Cardiac fibroblast (primary cell): ENCODE data around the gene KCNIP4.

Source experiments
- DNase-seq, 2 donors: peaks; one replicate each; pipeline versions ENCODE4 v3.0.0 to v3.0.0-alpha.2; 2010; ENCODE audit warnings: low read depth in 2 of 2
- H3K4me3 ChIP-seq, 2 donors: replicated peaks in 1 of 2; 1 replicate in 1 of 2; 2 replicates in 1 of 2; pipeline ENCODE4 v1.5.1; 2011; ENCODE audit warnings: low read depth in 2 of 2, low read length in 2 of 2, mild to moderate bottlenecking in 2 of 2, moderate library complexity in 1 of 2
- TF ChIP-seq, protein P1 (sequence below): IDR thresholded peaks from one replicate; pipeline ENCODE4 v1.5.1; 2011; ENCODE audit warnings: low read depth, mild to moderate bottlenecking, low read length, inconsistent platforms

KCNIP4 gene

DNA sequence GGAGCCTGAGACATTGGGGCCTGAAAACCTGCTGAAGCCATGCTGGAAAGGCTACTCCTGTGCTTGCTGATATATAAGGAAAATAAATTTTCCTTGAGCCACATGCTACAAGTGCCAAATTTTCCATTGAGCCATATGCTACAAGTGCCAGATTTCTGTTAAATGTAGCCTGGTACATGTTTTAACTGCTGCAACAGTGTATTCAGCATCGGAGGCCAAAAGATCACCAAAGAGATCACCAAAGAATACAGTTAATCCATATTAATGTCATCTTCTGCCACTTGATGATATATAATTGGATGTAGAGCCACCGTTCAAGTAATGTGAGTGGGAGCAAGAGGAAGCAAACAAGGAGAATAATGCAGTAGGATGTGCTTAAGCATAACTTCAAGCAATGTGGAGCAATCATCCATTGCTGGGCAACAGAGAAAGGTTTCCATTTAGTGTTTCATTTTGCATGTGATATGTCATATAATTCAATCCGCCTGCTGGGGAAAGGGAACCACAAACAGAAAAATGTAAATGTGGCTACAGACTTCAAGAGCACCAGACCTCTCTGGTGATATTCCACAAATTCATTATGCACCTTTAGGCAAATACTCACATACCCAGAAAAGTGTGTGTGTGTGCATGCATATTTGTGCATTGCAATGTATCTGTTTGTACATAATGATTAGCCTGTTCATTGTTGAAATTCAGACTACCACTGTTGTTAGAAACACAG is 295.9 kb downstream of the KCNIP4 start:
- H3K4me3 ChIP-seq = no peak overlapping the region
- TF ChIP-seq, protein P1, sequence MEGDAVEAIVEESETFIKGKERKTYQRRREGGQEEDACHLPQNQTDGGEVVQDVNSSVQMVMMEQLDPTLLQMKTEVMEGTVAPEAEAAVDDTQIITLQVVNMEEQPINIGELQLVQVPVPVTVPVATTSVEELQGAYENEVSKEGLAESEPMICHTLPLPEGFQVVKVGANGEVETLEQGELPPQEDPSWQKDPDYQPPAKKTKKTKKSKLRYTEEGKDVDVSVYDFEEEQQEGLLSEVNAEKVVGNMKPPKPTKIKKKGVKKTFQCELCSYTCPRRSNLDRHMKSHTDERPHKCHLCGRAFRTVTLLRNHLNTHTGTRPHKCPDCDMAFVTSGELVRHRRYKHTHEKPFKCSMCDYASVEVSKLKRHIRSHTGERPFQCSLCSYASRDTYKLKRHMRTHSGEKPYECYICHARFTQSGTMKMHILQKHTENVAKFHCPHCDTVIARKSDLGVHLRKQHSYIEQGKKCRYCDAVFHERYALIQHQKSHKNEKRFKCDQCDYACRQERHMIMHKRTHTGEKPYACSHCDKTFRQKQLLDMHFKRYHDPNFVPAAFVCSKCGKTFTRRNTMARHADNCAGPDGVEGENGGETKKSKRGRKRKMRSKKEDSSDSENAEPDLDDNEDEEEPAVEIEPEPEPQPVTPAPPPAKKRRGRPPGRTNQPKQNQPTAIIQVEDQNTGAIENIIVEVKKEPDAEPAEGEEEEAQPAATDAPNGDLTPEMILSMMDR = no peak
- no peak for DNase-seq

DNA sequence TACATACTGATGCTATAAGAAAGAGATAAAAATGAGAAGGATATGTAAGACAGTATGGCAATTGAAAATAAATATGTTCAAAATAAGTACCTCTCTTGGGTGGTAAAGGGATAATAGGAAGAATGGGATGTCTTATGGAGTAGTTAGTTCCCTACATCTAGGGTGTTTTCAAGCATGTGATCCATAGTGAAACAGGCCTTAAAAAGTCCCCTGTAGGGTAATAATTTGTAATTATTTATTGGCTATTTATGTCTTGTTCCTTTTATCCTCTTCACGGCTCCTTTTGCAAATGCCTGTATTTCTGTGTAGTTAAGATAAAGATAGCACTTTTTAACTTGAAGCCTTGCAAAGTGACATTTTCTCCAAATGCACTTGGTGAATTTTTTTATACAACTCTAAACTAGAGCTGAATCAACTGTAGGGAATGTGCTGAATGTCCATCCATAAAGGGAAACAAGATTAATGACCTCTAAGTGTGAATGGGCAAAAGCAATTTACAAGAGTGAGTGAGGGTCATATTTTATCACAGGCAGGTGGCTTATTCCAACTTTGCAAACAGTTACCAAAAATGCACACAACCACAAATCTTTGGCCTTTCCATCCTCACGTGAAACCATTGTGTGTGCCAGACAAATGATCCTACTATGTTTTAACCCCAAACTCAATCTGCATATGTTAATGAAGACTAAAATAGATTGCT is 299.0 kb downstream of the KCNIP4 start:
- DNase-seq = no peak
- no peak overlapping the region for H3K4me3 ChIP-seq
- TF ChIP-seq, protein P1 = no peak

DNA sequence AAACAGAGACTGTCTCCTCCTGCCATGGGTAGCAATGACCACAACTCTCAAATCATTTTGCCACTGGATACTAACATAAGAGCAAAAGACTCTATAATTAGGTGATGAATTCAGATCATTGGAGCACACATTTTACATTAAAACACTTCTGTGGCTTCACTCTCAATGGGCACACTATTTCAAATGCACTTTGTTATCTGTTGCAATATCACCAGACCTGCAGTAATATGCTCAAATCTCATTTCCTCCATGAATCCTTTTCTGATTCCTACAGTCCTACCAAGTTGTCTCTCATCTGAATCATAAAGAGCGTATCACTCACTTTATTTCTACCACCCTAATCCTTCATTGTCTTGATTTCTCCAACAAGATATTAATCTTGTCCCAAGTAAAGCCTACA is 302.8 kb downstream of the KCNIP4 start:
- TF ChIP-seq, protein P1 = no peak

DNA sequence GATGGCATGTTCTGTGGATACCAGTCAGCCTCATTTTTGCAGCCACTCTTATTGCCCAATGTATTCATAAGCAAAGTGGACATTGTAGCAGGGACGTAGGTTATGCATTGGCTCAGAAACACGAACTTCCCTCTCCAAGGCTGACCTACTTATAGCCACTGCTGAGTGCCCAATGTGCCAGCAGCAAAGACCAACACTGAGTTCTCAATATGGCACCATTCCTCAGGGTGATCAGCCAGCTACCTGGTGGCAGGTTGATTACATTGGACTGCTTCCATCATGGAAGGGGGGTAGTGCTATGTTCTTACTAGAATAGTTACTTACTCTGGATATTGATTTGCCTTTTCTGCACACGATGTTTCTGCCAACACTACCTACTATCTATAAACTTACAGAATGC is 306.9 kb downstream of the KCNIP4 start:
- no peak for DNase-seq
- H3K4me3 ChIP-seq = no peak overlapping the region
- TF ChIP-seq, protein P1 = no peak

More for the DNA sequence above, 302.8 kb downstream of the KCNIP4 start:
- H3K4me3 ChIP-seq = no peak overlapping the region
- no peak for DNase-seq

DNA sequence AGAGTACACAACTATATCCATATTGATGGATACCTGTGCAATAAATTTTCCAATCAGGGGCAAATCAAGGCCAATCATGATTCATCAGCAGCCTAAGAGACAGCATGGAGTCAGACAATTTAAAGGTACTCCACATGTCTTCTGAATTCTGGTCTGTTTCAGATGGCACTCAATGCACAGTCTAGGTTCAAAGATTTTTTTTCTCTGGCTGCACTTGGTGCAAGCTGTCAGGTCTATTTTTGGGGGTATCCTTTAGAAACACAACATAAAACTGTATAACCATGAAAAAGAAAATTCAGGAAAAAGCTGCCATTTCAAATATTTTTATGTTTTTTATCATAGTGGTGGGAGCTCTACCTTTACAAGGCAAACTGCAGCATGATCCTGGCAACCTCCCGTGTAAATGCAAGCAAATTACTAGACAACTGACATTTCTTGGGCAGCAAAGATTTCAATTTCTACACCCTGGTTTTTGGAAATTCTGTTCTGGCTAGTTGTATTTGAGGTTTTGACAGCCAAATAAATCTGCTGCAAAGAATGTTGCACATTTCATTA is 310.3 kb downstream of the KCNIP4 start:
- no peak for DNase-seq
- H3K4me3 ChIP-seq = no peak overlapping the region
- TF ChIP-seq, protein P1 = no peak

DNA sequence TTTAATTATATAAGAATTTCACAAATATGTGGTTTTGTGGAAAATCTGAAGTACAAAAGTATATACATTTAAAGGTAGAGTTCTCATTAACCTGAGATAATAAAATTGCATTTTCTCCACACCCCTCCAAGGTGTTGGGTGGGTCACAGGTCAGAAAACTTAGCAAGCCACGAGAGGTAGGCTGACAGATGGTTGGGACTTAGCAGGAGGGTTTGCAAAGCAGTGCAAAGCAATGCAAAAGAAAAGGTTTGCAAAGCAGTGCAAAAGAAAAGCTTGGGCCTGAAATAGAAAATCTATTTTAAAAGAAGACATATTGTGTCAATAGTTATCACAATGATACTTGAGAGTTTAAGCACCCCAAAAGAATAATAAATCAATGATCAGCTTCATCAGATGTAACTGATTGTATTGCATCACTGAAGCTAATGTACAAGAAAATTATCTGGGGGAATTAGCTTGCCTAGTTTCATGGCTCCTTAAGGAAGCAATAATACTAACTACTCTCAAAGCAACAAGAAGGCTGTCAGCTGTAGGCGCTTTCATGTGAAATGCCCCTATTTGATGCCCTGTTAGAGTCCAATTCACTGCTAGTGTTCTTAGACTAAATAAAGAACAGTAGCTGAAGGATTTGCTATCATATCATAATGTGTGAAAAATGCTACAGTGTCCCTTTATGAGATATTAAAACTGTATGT is 319.5 kb downstream of the KCNIP4 start:
- TF ChIP-seq, protein P1 = no peak
- DNase-seq = no peak
- H3K4me3 ChIP-seq = no peak overlapping the region
